Left ventricle myocardium superior (tissue), 1 donor: ENCODE measurements around the gene GRIK4. TPM values are rescaled to one million over a fixed set of nuclear protein-coding genes. Genes with fewer than 3 reads are reported as not detected.
"Not testable (repeated sequence)": the region's sequence is repeated elsewhere in the genome, so short reads cannot be mapped to it uniquely, and the experiment has no call there.

Experiments used
- ATAC-seq: fragments of 200-7000 bp; cut with Tn5 transposase; one replicate; pipeline ENCODE4 v1.9.1; 2020; ENCODE audit warnings: mild to moderate bottlenecking, moderate library complexity
- DNase-seq: peaks from one replicate; pipeline ENCODE4 v3.0.0-alpha.2; 2020
- intact Hi-C: fragments of 100-400 bp; cut with micrococcal nuclease; formaldehyde crosslinking; loops from one replicate; pipeline ENCODE4 v1.11.0; 2022
- total RNA-seq: library from RNA; stranded (reverse); fragmentation: NEBNext Ultra II Directional; extraction: Animal tissue kit (Norgen Biotek cat#: 25700); gene quantifications from one replicate; pipeline ENCODE4 v1.2.1, GENCODE V29; 2021
- donor health status: DM: no; HTN: yes; CAD: no; lungs with severe emphysema.

Gene GRIK4
- total RNA-seq, 1 donor from 2014 or later: 0.22 TPM

DNA sequence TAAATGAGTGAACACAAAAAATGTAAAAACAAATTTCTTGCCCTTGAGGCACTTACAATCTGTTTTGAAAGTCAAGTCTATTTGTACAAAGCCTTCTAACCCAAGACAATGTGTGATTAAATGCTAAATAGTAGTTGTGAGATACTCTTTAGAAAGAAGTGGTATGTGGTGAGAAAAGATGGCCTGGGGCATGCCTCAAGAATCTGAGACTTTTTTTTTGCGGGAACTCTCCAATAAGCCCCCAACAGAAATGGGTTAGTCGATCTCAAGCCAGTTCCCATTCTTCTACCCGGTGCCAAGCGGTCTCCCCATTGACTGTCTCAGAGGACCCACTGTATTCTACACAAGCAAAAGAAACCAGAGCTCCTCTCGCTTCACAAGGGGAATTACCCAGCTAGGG is 485.4 kb downstream of the GRIK4 start:
- intact Hi-C loops: no loop called here
- no peak for DNase-seq
- ATAC-seq: no peak

DNA sequence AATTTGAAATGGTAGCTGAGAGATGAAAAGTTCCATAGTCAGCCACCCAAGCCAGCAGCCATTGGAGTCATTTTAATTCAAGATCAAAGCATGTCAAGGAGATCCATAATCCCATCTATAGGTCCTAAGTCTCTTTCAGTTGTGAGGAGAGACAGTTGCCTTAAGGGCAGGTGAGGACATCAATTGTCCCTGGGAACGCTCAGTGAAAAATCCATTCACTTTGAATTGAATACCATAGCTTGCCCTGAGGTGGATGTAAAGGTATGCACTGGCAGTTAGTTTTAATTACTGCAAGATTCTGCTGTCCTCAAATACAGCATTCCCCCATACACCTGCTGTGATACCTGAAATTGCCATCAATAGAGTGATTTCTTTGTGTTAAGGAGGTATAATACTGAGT is 487.0 kb downstream of the GRIK4 start:
- intact Hi-C loops: no loop called here
- ATAC-seq (no peak), DNase-seq (no peak)

- intact Hi-C loops: no loop called here
- no peak for ATAC-seq
- DNase-seq: no peak
Measured at GRCh38 chr11:121004206-121004840, 492.8 kb downstream of the GRIK4 start.

- ATAC-seq (no peak), DNase-seq (no peak)
- intact Hi-C loops: no loop called here
Measured at GRCh38 chr11:121006922-121007321, 495.4 kb downstream of the GRIK4 start.

GRCh38 chr11:121008551-121008950 is 497.0 kb downstream of the GRIK4 start:
- DNase-seq: no peak
- no peak for ATAC-seq
- intact Hi-C loops: no loop called here

DNA sequence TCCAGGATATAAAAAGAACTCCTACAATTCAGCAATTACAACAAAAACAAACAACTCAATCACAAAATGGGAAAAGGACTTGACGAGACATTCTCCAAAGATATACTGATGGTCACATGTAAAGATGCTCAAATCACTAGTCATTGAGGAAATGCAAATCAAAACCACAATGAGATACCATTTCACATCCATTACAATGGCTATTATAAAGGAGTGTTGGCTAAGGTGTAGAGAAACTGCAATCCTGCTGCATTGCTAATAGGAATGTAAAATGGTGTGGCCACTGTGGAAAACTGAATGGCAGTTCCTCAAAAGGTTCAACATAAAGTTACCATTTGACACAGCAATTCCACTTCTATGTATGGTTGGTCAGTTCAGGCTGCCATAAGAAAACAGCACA is 500.5 kb downstream of the GRIK4 start:
- DNase-seq: no peak
- intact Hi-C loops: no loop called here
- no peak for ATAC-seq

- DNase-seq: no peak
- intact Hi-C loops: no loop called here
- ATAC-seq: no peak
Measured at GRCh38 chr11:121018746-121019145, 507.2 kb downstream of the GRIK4 start.

DNA sequence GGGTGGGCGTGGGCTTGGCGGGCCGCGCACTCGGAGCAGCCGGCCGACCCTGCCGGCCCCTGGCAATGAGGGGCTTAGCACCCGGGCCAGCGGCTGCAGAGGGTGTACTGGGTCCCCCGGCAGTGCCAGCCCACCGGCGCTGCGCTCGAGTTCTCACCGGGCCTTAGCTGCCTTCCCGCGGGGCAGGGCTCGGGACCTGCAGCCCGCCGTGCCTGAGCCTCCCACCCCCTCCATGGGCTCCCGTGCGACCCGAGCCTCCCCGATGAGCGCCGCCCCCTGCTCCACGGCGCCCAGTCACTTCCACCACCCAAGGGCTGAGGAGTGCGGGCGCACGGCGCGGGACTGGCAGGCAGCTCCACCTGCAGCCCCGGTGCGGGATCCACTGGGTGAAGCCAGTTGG is 510.2 kb downstream of the GRIK4 start:
- ATAC-seq, DNase-seq, intact Hi-C loops: not testable (repeated sequence)

DNA sequence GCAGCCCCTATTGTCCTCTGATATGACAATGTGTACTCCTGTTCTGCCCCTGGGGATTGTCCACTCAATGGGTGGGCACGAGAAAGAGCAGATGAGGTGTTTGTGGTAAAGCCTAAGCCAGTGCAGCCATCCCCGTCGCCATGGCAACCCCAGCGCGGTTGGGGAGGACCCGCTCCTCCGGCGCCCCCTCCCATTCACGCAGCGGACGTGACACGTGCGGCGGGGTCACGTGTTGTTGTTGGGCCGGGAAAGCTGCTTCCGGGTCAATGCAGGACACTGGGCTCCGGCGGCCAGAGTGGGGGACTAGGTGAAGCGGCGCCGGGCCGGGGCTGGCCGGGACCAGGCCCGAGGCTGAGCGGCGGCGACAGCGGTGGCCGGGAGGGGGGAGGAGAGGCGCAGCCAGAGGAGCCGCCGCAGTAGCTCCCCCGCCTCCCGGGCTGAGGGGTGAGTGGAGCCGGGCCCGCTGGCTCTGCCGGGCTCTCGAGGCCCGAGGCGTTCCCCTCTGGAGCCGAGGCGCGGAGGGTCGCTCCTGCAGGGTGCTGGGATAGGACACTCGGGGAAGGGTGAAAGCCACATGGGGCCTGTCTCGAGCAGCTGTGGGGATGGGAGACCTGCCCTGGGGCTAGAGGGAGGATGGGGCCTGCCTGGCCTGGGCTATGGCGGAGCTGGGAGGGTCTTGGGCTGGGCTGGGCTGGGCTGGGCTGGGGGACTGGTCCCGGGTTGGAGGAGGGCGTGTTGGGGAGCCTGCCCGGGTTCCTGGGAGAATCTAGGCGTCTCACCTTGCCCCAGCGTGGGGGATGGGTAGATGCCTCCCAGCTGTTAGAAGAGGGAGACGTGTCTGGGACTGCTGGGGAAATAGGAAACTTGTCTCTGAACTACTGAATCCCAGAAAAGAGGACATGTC is 512.6 kb downstream of the GRIK4 start, which contains the start of gene TBCEL:
Gene TBCEL, plus strand, starts transcription at position 255 of the 904 bp plus-strand sequence. CDS start 21,589 bp downstream, outside the sequence.
- intact Hi-C loops: no loop called here
- peak; percentile 90 for ATAC-seq
- peak; percentile 94 for DNase-seq

DNA sequence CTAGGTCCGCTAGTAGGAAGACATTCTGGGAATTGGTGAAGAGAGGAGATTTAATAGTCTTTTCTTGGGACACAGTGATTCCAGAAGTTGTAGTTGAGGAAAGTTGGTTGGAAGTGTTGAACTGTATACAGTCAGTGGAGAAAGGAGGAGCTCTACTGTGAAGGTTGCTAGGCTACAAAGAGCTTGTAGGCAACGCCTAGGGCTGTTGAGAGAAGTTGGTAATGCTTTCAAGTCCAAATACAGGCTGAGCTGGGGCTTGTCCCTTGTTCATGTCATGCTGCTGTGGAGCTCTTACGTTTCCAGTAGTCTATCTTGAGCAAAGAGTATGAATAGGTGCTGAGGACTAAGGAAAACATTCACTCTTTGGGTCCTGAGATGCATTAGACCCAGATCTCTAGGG is 513.4 kb downstream of the GRIK4 start:
- ATAC-seq: peak; percentile 88
- peak; percentile 36 for DNase-seq
- intact Hi-C loops: no loop called here

GRCh38 chr11:121029153-121029552 is 517.6 kb downstream of the GRIK4 start:
- intact Hi-C loops: no loop called here
- DNase-seq (no peak), ATAC-seq (no peak)

DNA sequence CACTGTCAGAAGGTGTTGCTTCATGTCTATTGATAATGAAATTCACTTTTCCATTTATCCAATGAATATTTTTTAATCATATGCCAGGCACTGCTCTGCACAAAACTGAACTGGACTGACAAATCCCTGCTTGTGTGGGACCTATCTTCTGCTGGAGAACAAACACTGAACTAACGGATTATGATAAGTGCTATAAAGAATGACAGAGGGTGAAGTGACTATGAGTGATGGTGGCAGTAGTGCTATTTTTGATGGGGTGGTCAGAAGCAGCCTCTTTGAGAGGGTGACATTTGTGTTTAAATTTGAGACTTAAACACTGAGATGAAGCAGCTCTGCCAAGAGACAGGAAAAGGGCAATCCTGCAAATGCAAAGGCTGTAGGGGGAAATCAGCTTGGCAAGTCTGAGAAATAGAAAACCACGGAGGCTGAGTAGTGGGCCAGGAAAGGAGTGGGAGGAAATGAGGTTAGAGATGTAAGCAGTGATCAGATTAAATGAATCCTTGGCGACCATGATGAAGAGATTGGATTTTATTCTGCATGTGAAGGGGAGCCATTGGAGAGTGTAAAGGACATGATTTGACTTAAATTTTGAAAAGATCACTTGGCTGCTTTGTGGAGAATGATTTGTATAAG is 518.4 kb downstream of the GRIK4 start:
- peak; percentile 75 for ATAC-seq
- intact Hi-C loops: no loop called here

DNA sequence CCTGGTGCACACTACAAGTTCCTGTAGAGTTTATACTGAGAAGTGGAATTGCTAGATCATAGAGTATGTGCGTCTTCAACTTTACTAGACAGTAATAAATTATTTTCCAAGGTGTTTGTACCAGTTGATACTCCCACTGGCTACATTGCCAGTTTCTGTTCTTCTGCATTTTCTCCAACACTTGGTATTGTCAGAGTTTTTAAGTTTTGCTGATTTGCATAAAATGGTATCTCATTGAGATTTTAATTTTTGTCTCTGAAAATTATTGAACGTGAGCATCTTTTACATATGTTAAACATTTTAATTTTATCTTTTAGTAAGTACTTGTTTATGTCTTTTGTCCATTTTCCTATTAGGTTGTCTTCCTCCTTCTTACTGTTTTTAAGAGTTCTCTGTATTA is 519.6 kb downstream of the GRIK4 start:
- intact Hi-C loops: no loop called here
- no peak for ATAC-seq
- DNase-seq: no peak

More for the DNA sequence above, 518.4 kb downstream of the GRIK4 start:
- DNase-seq: no peak

DNA sequence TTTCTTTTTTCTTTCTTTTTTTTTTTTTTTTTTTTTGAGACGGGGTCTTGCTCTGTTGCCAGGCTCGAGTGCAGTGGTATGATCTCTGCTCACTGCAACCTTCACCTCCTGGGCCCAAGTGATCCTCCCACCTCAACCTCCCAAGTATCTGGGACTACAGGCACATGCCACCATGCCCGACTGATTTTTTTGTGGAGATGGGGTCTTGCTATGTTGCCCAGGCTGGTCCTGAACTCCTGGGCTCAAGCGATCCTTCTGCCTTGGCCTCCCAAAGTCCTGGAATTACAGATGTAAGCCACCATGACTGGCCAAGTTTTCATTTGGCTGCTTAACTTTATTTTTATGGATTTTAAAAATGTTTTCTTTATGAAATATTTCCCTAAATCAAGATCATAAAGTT is 520.1 kb downstream of the GRIK4 start:
- DNase-seq, intact Hi-C loops, ATAC-seq: not testable (repeated sequence)

DNA sequence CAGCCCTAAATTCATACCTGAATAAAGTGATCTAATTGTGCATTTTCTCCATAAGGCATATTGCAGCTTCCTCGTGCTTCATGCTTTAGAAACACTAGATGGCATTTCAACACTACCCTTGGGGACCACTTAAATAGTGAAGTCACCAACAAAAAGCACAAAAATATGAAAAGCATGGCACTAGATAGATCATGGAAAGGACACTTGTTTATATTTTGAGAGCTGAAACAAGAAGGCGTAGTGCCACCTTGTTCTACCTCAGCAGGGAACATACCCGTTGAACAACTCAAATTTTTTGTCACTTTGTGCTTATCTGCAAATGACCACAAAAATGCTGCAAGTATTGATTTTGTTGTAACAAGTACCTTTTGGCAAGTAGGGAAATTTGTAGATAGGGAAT is 521.0 kb downstream of the GRIK4 start:
- ATAC-seq (no peak), DNase-seq (no peak)
- intact Hi-C loops: no loop called here

GRCh38 chr11:121033635-121034034 is 522.1 kb downstream of the GRIK4 start:
- no peak for DNase-seq
- ATAC-seq: no peak
- intact Hi-C loops: no loop called here

DNA sequence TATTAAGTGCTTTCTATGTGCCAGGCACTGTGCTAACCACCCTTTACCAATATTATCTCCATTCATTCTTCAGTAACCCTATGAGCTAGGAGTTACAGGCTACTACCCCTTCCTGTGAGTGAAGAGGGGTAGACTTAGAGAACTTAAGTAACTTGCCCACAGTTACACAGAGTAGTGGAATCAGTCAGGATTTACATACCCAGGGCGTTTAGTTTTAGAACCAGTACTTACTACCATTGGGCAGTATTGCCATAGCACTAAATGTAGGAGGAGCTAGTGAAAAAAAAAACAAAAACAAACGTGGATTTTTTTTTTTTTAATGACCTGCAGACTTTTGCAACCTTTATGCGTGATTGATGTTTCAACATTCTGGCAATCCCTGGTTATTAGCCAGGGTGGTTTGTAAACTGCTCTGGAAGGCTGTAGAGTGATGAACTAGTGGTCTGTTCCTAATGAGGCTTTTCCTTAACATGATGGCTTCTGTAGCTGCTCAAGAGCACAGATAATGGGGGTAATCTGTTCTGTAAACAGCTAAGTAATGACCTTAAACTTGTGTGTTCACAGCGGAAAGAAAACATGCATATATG is 523.7 kb downstream of the GRIK4 start:
- ATAC-seq (no peak), DNase-seq (no peak)
- intact Hi-C loops: no loop called here

DNA sequence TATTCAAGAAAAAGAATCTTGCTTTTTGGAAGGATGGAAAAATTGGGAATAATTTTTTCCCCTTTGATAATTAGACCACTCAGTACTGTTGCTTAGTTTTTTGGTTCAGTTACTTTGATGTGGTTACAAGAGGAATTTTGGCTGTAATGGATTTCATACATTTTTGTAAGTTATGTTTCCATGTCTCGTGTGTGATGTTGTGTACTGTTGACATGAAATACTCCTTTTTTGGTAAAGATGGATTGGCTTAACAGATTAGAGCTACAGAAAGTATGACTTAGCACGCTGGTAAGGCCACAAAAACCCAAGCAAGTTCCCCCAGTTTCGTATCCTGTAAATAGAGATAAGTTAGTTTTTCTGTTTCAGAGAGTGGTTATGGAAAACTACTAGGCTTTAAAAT is 524.2 kb downstream of the GRIK4 start:
- DNase-seq: no peak
- intact Hi-C loops: no loop called here
- no peak for ATAC-seq

DNA sequence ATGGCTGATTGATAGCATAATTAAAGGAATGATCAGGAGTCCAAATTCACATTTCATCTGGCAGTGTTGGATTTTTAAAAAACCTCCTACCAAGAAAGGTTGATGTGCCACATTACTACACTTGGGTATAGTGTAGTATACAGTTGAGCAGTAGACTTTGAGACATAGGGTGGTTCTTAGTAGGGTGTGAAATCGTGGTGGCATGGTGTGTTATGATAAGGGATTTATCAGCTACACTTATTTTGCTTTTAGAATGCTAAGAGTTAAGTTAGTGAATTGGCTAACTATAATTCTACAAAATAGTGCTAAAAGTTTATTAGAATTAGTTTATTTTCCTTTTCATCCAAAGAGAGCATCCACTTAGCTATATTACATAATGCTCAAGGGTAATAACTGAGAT is 525.5 kb downstream of the GRIK4 start:
- intact Hi-C loops: no loop called here
- no peak for ATAC-seq
- no peak for DNase-seq
